Astrocyte of the cerebellum (primary cell): Measurements from ENCODE around the gene CSTB.
A peak's percentile ranks its signal among the peaks of the same experiment; 100 is the strongest.

Experiments
- DNase-seq: peaks from one replicate; pipeline ENCODE4 v3.0.0-alpha.2; 2011; ENCODE audit warnings: low read depth
- H3K4me3 ChIP-seq: 2 replicates; pipeline ENCODE4 v1.5.1; 2011; ENCODE audit warnings: mild to moderate bottlenecking, low read depth, low read length, moderate library complexity
- CTCF ChIP-seq: IDR thresholded peaks from 2 replicates; pipeline ENCODE4 v1.5.1; 2012; ENCODE audit warnings: low read length, low read depth, moderate library complexity, mild to moderate bottlenecking; ENCODE audit errors: missing control alignments
- in situ Hi-C: cut with HindIII; loops from 2 replicates; pipeline ENCODE4 v1.10.0; 2017; ENCODE audit warnings: low sequenced_read_pairs

The CSTB gene

GRCh38 chr21:43731891-43732711 is 44.0 kb downstream of the CSTB start:
- in situ Hi-C loops: no loop called here
- H3K4me3 ChIP-seq: peak overlapping the region; percentile 2
- DNase-seq: peak; percentile 68
- TF ChIP-seq CTCF: no peak

DNA sequence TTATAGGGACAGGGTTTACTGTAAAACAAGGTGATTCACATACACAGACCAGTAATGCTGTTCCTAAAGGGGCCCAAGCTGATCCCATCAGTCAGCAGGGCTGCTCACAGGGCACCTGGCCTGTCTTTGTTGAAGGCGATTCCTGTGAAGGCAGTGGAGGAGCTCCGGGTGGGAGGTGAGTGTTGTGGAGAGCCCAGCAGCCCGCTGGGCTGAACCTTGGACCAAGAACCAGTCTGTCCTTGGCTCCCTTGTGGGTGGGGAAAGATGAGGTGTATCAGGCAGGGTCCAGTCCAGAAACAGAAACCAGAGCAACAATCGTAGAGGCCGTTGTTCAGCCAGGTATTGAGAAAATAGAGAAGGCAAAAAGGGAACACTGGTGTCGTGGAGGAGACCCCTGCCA is 44.6 kb downstream of the CSTB start:
- no peak for DNase-seq
- TF ChIP-seq CTCF: no peak
- H3K4me3 ChIP-seq: peak overlapping the region; percentile 2
- in situ Hi-C loops: no loop called here

DNA sequence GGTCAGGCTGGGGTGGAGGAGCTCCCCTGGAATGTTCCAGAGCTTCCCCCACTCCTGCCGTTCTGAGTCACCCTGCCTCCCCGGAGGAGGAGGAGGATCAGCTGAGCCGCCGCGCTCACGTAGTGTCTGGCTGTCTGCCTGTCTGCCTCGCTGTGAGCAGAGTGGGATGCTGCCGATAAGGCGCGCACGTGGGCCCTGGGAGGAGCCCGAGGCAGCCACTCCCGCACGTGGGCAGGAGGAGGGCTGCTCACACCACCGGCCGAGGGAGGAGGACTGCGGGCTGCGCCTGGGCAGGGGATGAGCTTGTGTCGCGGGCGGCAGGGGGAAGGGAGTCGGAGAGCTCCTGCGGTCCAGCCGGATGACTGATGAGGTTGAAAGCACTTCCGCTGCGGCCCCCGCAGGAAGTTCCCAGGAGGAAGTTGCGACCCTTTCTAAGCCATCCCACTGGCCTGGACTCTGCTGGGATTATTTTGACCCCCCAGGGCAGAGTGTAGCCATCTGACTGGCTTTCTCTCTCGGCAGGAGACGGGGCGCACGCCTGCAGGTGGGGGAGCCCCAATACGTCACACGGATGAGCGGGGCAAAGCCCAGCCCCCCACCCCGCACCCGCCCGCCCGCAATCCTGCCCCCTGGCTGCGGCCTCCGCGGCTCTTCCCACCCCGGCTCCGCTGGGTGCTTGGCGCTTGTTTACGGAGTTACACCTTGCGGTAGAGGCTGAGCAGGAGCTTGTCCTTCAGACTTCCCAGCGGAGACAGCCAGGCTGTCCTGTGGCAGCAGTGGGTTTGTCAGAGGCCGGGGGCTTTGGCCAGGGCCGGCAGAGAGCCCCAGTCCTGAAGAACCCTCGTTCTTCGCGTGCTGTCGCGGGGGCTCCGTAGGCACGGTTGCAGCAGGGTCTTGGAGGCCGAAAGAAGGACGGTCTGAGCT is 47.4 kb downstream of the CSTB start:
- peak; percentile 10 for TF ChIP-seq CTCF
- in situ Hi-C loops: no loop called here
- H3K4me3 ChIP-seq: peak overlapping the region; percentile 42
- DNase-seq: peak; percentile 92

GRCh38 chr21:43728154-43728466 is 48.0 kb downstream of the CSTB start:
- TF ChIP-seq CTCF: no peak
- in situ Hi-C loops: no loop called here
- no peak for DNase-seq
- peak overlapping the region; percentile 42 for H3K4me3 ChIP-seq

- in situ Hi-C loops: no loop called here
- no peak for DNase-seq
- no peak overlapping the region for H3K4me3 ChIP-seq
- no peak for TF ChIP-seq CTCF
Measured at GRCh38 chr21:43727519-43728153, 48.5 kb downstream of the CSTB start.
